Suppressor macrophage (primary cell): Measurements from ENCODE around the gene TOR3A.
A peak's percentile ranks its signal among the peaks of the same experiment; 100 is the strongest.

Experiments used
- DNase-seq, 4 experiments: peaks; one replicate each; pipeline ENCODE4 v3.0.0-alpha.2; 2020 to 2022

Gene TOR3A

GRCh38 chr1:179066471-179066870, 15.4 kb upstream of the TOR3A start:
- DNase-seq: no peak

- no peak for DNase-seq
These were observed 4.5 kb upstream of the TOR3A start for GRCh38 chr1:179077396-179077795.

GRCh38 chr1:179079113-179079761, 2.6 kb upstream of the TOR3A start:
- peak; percentile 77 to 88 (median 82) for DNase-seq

GRCh38 chr1:179080866-179081686, 794 bp upstream of the TOR3A start:
- DNase-seq: peak; percentile 76 to 89 (median 84)

GRCh38 chr1:179082333-179082998, 596 bp downstream of the TOR3A start:
- peak; percentile 17 to 52 (median 30) for DNase-seq

- DNase-seq: peak; percentile 37 to 68 (median 56)
These were observed 1.1 kb downstream of the TOR3A start for GRCh38 chr1:179082999-179083335.

- DNase-seq: no peak
These were observed 1.7 kb downstream of the TOR3A start for GRCh38 chr1:179083533-179083932.

GRCh38 chr1:179087665-179088064, 5.8 kb downstream of the TOR3A start:
- no peak for DNase-seq

- no peak for DNase-seq
These were observed 8.1 kb downstream of the TOR3A start for GRCh38 chr1:179089827-179090482.

GRCh38 chr1:179090522-179090921, 8.7 kb downstream of the TOR3A start:
- DNase-seq: no peak

GRCh38 chr1:179090923-179091322, 9.1 kb downstream of the TOR3A start:
- DNase-seq: no peak

GRCh38 chr1:179091691-179092165, 9.9 kb downstream of the TOR3A start:
- DNase-seq: peak; percentile 22 to 78 (median 58)

GRCh38 chr1:179092896-179093461, 11.1 kb downstream of the TOR3A start:
- DNase-seq: no peak

- no peak for DNase-seq
These were observed 12.9 kb downstream of the TOR3A start for GRCh38 chr1:179094818-179095217.

GRCh38 chr1:179095377-179095776, 13.5 kb downstream of the TOR3A start:
- DNase-seq: no peak

GRCh38 chr1:179095924-179096323, 14.1 kb downstream of the TOR3A start:
- DNase-seq: no peak

- no peak for DNase-seq
These were observed 18.0 kb downstream of the TOR3A start for GRCh38 chr1:179099891-179100290.

- DNase-seq: no peak
These were observed 19.7 kb downstream of the TOR3A start for GRCh38 chr1:179101566-179101965.

- DNase-seq: no peak
These were observed 22.1 kb downstream of the TOR3A start for GRCh38 chr1:179103999-179104398.

- DNase-seq: no peak
These were observed 22.9 kb downstream of the TOR3A start for GRCh38 chr1:179104611-179105250.

GRCh38 chr1:179105393-179105792, 23.5 kb downstream of the TOR3A start:
- no peak for DNase-seq
